GM23338 (cell line): ENCODE measurements around the gene ADGRV1. TPM values are rescaled to one million over a fixed set of nuclear protein-coding genes. Genes with fewer than 3 reads are reported as not detected.

Source experiments
- ATAC-seq: fragments of 200-7000 bp; cut with Tn5 transposase; 3 replicates; pipeline ENCODE4 v1.9.1; 2020
- DNase-seq: peaks from one replicate; pipeline ENCODE4 v3.0.0-alpha.2; 2015; ENCODE audit warnings: low spot score
- H2AFZ ChIP-seq: fragments of 200-600 bp; sonication (generic); 2 replicates; pipeline ENCODE4 v1.8.0; 2016; ENCODE audit warnings: antibody characterized with exemption, mild to moderate bottlenecking, moderate library complexity
- H3F3A ChIP-seq: fragments of 200-600 bp; sonication (generic); replicated peaks from 2 replicates; pipeline ENCODE4 v1.8.0; 2017; ENCODE audit warnings: antibody characterized with exemption, mixed run types, low read depth
- H3K27ac ChIP-seq: fragments of 200-600 bp; sonication (generic); 2 replicates; pipeline ENCODE4 v1.6.1; 2016; ENCODE audit warnings: low read depth
- H3K27me3 ChIP-seq: fragments of 200-600 bp; sonication (generic); 2 replicates; pipeline ENCODE4 v1.8.0; 2016; ENCODE audit warnings: mild to moderate bottlenecking, mixed run types, moderate library complexity; ENCODE audit not compliant: insufficient read depth
- H3K36me3 ChIP-seq: fragments of 200-600 bp; sonication (generic); 2 replicates; pipeline ENCODE4 v1.8.0; 2016; ENCODE audit warnings: mild to moderate bottlenecking; ENCODE audit not compliant: insufficient read depth
- H3K4me1 ChIP-seq: fragments of 200-600 bp; sonication (generic); 2 replicates; pipeline ENCODE4 v1.8.0; 2016; ENCODE audit warnings: mild to moderate bottlenecking, moderate library complexity; ENCODE audit not compliant: insufficient read depth
- H3K4me2 ChIP-seq: fragments of 200-600 bp; sonication (generic); 2 replicates; pipeline ENCODE4 v1.7.1; 2017; ENCODE audit warnings: mixed run types
- H3K4me3 ChIP-seq: fragments of 200-600 bp; sonication (generic); 2 replicates; pipeline ENCODE4 v1.6.1; 2016; ENCODE audit warnings: mixed run types
- H3K79me2 ChIP-seq: fragments of 200-600 bp; sonication (generic); replicated peaks from 2 replicates; pipeline ENCODE4 v1.8.0; 2017; ENCODE audit warnings: mild to moderate bottlenecking; ENCODE audit not compliant: insufficient read depth
- H3K9me2 ChIP-seq: fragments of 200-600 bp; sonication (generic); 2 replicates; pipeline ENCODE4 v1.8.0; 2017; ENCODE audit not compliant: insufficient read depth
- H4K20me1 ChIP-seq: fragments of 200-600 bp; sonication (generic); replicated peaks from 2 replicates; pipeline ENCODE4 v1.8.0; 2017; ENCODE audit warnings: mild to moderate bottlenecking; ENCODE audit not compliant: insufficient read depth
- H3K27ac Mint-ChIP-seq: 2 replicates; pipeline ENCODE4 v1.8.0; 2020; ENCODE audit warnings: inconsistent platforms, mild to moderate bottlenecking, moderate library complexity, mixed read lengths
- H3K27me3 Mint-ChIP-seq: 3 replicates; pipeline ENCODE4 v1.8.0; 2022; ENCODE audit warnings: low read depth, mild to moderate bottlenecking, moderate library complexity, mixed read lengths, inconsistent platforms; ENCODE audit not compliant: insufficient read depth, poor library complexity
- H3K36me3 Mint-ChIP-seq: 3 replicates; pipeline ENCODE4 v1.8.0; 2021; ENCODE audit warnings: low read depth, mild to moderate bottlenecking, inconsistent platforms, moderate library complexity, mixed read lengths
- H3K4me1 Mint-ChIP-seq: 3 replicates; pipeline ENCODE4 v1.8.0; 2020; ENCODE audit warnings: mild to moderate bottlenecking, inconsistent platforms, mixed read lengths
- H3K4me3 Mint-ChIP-seq: 3 replicates; pipeline ENCODE4 v1.8.0; 2021; ENCODE audit warnings: moderate library complexity, mild to moderate bottlenecking, inconsistent platforms, mixed read lengths
- H3K9me3 Mint-ChIP-seq: 3 replicates; pipeline ENCODE4 v1.8.0; 2020; ENCODE audit warnings: moderate library complexity, mild to moderate bottlenecking, inconsistent platforms, mixed read lengths
- NANOG ChIP-seq: IDR thresholded peaks from 2 replicates; pipeline ENCODE4 v1.6.1; 2016; ENCODE audit warnings: antibody characterized with exemption, borderline replicate concordance
- STAT1 ChIP-seq: IDR thresholded peaks from one replicate; pipeline ENCODE4 v1.6.1; 2016; ENCODE audit warnings: antibody characterized with exemption; ENCODE audit not compliant: unreplicated experiment
- ZNF331 ChIP-seq: fragments of 250-450 bp; sonication (Bioruptor Pico); IDR thresholded peaks from 2 replicates; pipeline ENCODE4 v1.5.0; 2020; ENCODE audit warnings: low read depth, mild to moderate bottlenecking, moderate library complexity
- polyA plus RNA-seq: library from polyadenylated mRNA; unstranded; fragments of >200 nt; fragmentation: Nextera tagmentation; extraction: Ambion mirVana; gene quantifications from 2 replicates; pipeline ENCODE4 v1.2.1, GENCODE V29; 2016
- total RNA-seq: library from RNA; depleted of rRNA; stranded (reverse); fragments of >200 nt; shearing (Covaris generic); gene quantifications from 2 replicates; pipeline ENCODE4 v1.2.3, GENCODE V29; 2014
- TF ChIP-seq, protein P1 (sequence below): fragments of 250-450 bp; sonication (Bioruptor Pico); IDR thresholded peaks from 2 replicates; pipeline ENCODE4 v1.5.0; 2020; ENCODE audit warnings: mild to moderate bottlenecking, moderate library complexity
- TF ChIP-seq, protein P2 (sequence below), 2 experiments: fragments of 200-600 bp in 1 of 2; sonication (generic) in 1 of 2; conservative IDR thresholded peaks; 2 replicates each; pipeline versions ENCODE4 v1.5.1 to v1.6.1; 2016 to 2017; ENCODE audit warnings: antibody characterized with exemption in 2 of 2, low read depth in 2 of 2, mild to moderate bottlenecking in 2 of 2, moderate library complexity in 1 of 2

The ADGRV1 gene
- total and polyA plus RNA-seq, 2 experiments from 2014 or later, result 46.1 to 149 TPM

DNA sequence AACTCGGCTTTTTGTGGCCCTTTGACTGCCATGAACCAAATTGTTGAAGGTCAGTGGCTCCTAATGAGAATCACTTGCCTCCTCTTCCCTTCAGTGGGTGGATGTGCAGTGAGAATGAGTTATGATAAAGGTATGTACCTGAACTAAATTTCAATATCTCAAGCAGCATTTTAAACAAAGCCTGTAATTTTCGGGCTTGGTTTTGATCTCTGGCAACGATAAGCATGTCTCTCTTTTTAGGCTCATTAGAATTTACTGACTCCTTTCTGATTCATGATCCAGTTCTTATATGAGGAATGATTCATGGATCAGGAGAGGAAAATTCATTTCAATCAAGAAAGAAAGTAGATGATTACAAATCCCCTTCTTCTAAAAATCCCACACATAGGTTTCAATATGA, 519.0 kb downstream of the ADGRV1 start:
- H3K4me2 ChIP-seq, result no peak overlapping the region
- H3K9me2 ChIP-seq, result no peaks in the 10 kb centered on the region
- no peaks in the 10 kb centered on the region for H3K79me2 ChIP-seq
- H2AFZ ChIP-seq, result no peak overlapping the region
- no peak overlapping the region for H3K4me3 ChIP-seq
- H3F3A ChIP-seq, result no peaks in the 10 kb centered on the region
- H3K4me1 ChIP-seq, result no peaks in the 10 kb centered on the region
- ATAC-seq (no peak), DNase-seq (no peak)
- H3K27me3 ChIP-seq, result no peaks in the 10 kb centered on the region
- Mint-ChIP-seq H3K27me3 (peaks cover 2% of the 10 kb centered on the region), H3K9me3 (no peaks in the 10 kb centered on the region), H3K36me3 (peaks cover 11% of the 10 kb centered on the region; the same call in 2 of the 3 replicates), H3K4me1 (no peaks in the 10 kb centered on the region), H3K27ac (no peak overlapping the region), H3K4me3 (no peak overlapping the region)
- H4K20me1 ChIP-seq, result no peaks in the 10 kb centered on the region; the same call in 1 of the 2 replicates
- H3K27ac ChIP-seq, result no peak overlapping the region
- TF ChIP-seq NANOG, result no peak
- TF ChIP-seq, protein P1, sequence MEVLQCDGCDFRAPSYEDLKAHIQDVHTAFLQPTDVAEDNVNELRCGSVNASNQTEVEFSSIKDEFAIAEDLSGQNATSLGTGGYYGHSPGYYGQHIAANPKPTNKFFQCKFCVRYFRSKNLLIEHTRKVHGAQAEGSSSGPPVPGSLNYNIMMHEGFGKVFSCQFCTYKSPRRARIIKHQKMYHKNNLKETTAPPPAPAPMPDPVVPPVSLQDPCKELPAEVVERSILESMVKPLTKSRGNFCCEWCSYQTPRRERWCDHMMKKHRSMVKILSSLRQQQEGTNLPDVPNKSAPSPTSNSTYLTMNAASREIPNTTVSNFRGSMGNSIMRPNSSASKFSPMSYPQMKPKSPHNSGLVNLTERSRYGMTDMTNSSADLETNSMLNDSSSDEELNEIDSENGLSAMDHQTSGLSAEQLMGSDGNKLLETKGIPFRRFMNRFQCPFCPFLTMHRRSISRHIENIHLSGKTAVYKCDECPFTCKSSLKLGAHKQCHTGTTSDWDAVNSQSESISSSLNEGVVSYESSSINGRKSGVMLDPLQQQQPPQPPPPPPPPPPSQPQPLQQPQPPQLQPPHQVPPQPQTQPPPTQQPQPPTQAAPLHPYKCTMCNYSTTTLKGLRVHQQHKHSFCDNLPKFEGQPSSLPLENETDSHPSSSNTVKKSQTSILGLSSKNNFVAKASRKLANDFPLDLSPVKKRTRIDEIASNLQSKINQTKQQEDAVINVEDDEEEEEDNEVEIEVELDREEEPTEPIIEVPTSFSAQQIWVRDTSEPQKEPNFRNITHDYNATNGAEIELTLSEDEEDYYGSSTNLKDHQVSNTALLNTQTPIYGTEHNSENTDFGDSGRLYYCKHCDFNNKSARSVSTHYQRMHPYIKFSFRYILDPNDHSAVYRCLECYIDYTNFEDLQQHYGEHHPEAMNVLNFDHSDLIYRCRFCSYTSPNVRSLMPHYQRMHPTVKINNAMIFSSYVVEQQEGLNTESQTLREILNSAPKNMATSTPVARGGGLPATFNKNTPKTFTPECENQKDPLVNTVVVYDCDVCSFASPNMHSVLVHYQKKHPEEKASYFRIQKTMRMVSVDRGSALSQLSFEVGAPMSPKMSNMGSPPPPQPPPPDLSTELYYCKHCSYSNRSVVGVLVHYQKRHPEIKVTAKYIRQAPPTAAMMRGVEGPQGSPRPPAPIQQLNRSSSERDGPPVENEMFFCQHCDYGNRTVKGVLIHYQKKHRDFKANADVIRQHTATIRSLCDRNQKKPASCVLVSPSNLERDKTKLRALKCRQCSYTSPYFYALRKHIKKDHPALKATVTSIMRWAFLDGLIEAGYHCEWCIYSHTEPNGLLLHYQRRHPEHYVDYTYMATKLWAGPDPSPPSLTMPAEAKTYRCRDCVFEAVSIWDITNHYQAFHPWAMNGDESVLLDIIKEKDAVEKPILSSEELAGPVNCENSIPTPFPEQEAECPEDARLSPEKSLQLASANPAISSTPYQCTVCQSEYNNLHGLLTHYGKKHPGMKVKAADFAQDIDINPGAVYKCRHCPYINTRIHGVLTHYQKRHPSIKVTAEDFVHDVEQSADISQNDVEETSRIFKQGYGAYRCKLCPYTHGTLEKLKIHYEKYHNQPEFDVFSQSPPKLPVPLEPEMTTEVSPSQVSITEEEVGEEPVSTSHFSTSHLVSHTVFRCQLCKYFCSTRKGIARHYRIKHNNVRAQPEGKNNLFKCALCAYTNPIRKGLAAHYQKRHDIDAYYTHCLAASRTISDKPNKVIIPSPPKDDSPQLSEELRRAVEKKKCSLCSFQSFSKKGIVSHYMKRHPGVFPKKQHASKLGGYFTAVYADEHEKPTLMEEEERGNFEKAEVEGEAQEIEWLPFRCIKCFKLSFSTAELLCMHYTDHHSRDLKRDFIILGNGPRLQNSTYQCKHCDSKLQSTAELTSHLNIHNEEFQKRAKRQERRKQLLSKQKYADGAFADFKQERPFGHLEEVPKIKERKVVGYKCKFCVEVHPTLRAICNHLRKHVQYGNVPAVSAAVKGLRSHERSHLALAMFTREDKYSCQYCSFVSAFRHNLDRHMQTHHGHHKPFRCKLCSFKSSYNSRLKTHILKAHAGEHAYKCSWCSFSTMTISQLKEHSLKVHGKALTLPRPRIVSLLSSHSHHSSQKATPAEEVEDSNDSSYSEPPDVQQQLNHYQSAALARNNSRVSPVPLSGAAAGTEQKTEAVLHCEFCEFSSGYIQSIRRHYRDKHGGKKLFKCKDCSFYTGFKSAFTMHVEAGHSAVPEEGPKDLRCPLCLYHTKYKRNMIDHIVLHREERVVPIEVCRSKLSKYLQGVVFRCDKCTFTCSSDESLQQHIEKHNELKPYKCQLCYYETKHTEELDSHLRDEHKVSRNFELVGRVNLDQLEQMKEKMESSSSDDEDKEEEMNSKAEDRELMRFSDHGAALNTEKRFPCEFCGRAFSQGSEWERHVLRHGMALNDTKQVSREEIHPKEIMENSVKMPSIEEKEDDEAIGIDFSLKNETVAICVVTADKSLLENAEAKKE (CRISPR knock-in tag), result no peak
- TF ChIP-seq STAT1, result no peak
- no peak for TF ChIP-seq ZNF331
- TF ChIP-seq, protein P2, sequence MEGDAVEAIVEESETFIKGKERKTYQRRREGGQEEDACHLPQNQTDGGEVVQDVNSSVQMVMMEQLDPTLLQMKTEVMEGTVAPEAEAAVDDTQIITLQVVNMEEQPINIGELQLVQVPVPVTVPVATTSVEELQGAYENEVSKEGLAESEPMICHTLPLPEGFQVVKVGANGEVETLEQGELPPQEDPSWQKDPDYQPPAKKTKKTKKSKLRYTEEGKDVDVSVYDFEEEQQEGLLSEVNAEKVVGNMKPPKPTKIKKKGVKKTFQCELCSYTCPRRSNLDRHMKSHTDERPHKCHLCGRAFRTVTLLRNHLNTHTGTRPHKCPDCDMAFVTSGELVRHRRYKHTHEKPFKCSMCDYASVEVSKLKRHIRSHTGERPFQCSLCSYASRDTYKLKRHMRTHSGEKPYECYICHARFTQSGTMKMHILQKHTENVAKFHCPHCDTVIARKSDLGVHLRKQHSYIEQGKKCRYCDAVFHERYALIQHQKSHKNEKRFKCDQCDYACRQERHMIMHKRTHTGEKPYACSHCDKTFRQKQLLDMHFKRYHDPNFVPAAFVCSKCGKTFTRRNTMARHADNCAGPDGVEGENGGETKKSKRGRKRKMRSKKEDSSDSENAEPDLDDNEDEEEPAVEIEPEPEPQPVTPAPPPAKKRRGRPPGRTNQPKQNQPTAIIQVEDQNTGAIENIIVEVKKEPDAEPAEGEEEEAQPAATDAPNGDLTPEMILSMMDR (conservative IDR thresholded peaks at IDR 0.05; ENCODE audit: low read depth in 2 of 2), result no peak
- H3K36me3 ChIP-seq, result no peaks in the 10 kb centered on the region
